HepG2 (cell line): ENCODE results near the gene TIMM17A. TPM values are rescaled to one million over a fixed set of nuclear protein-coding genes. Genes with fewer than 3 reads are reported as not detected.
A peak's percentile ranks its signal among the peaks of the same experiment; 100 is the strongest.

ENCODE experiments used
- ATF1 ChIP-seq: IDR thresholded peaks from 2 replicates; pipeline ENCODE4 v1.6.1; 2016; ENCODE audit warnings: mild to moderate bottlenecking, control low read depth
- CBX1 ChIP-seq: IDR thresholded peaks from one replicate; pipeline ENCODE4 v1.6.1; 2016; ENCODE audit warnings: antibody characterized with exemption, low read depth
- EEA1 ChIP-seq: sonication (generic); formaldehyde crosslinking; IDR thresholded peaks from 2 replicates; pipeline ENCODE4 v1.5.1; 2020; ENCODE audit warnings: mild to moderate bottlenecking, missing genetic modification reagents, borderline replicate concordance
- ELF1 ChIP-seq: sonication (generic); formaldehyde crosslinking; IDR thresholded peaks from 2 replicates; pipeline ENCODE4 v1.4.0; 2020; ENCODE audit warnings: missing genetic modification reagents
- FOXA3 ChIP-seq: IDR thresholded peaks from 2 replicates; pipeline ENCODE4 v1.6.1; 2016; ENCODE audit warnings: missing genetic modification reagents, missing compliant biosample characterization
- FOXC1 ChIP-seq: sonication (generic); formaldehyde crosslinking; IDR thresholded peaks from 2 replicates; pipeline ENCODE4 v1.8.0; 2022; ENCODE audit warnings: mild to moderate bottlenecking, missing genetic modification reagents, borderline replicate concordance
- HINFP ChIP-seq: sonication (generic); formaldehyde crosslinking; IDR thresholded peaks from 2 replicates; pipeline ENCODE4 v1.4.0; 2020; ENCODE audit warnings: low read depth, mild to moderate bottlenecking, missing genetic modification reagents
- HNF4G ChIP-seq, 2 experiments: sonication (generic) in 1 of 2; formaldehyde crosslinking in 1 of 2; IDR thresholded peaks; 2 replicates each; pipeline versions ENCODE4 v1.4.0 to v1.6.1; 2011 to 2020; ENCODE audit warnings: borderline replicate concordance in 2 of 2, low read depth in 2 of 2, mild to moderate bottlenecking in 2 of 2, low read length in 1 of 2, missing genetic modification reagents in 1 of 2, moderate library complexity in 1 of 2
- KAT8 ChIP-seq: IDR thresholded peaks from 2 replicates; pipeline ENCODE4 v1.6.1; 2016; ENCODE audit warnings: missing genetic modification reagents, missing compliant biosample characterization
- KDM2A ChIP-seq: sonication (generic); formaldehyde crosslinking; IDR thresholded peaks from 2 replicates; pipeline ENCODE4 v1.4.0; 2020; ENCODE audit warnings: low read depth, missing genetic modification reagents, borderline replicate concordance
- MTF2 ChIP-seq: sonication (generic); formaldehyde crosslinking; IDR thresholded peaks from 2 replicates; pipeline ENCODE4 v1.5.0; 2020; ENCODE audit warnings: missing genetic modification reagents, borderline replicate concordance
- NRL ChIP-seq: sonication (generic); formaldehyde crosslinking; IDR thresholded peaks from 2 replicates; pipeline ENCODE4 v1.5.0; 2020; ENCODE audit warnings: missing genetic modification reagents, mild to moderate bottlenecking, moderate library complexity, borderline replicate concordance
- POLR2A ChIP-seq, 2 experiments: IDR thresholded peaks; 2 replicates each; pipeline ENCODE4 v1.6.1; 2011; ENCODE audit warnings: low read depth in 2 of 2, low read length in 2 of 2, mild to moderate bottlenecking in 1 of 2, moderate library complexity in 1 of 2; ENCODE audit not compliant: insufficient read depth in 1 of 2
- RFX3 ChIP-seq: IDR thresholded peaks from 2 replicates; pipeline ENCODE4 v1.6.1; 2016; ENCODE audit warnings: missing biosample characterization, missing genetic modification reagents
- SAFB2 ChIP-seq: sonication (generic); formaldehyde crosslinking; IDR thresholded peaks from 2 replicates; pipeline ENCODE4 v1.5.1; 2020; ENCODE audit warnings: missing genetic modification reagents, low read depth, mild to moderate bottlenecking, borderline replicate concordance
- ZBTB20 ChIP-seq: sonication (generic); formaldehyde crosslinking; IDR thresholded peaks from 2 replicates; pipeline ENCODE4 v1.8.1; 2023; ENCODE audit warnings: missing genetic modification reagents, low read depth, mild to moderate bottlenecking, borderline replicate concordance
- ZNF383 ChIP-seq: sonication (generic); formaldehyde crosslinking; IDR thresholded peaks from 2 replicates; pipeline ENCODE4 v1.4.0; 2020; ENCODE audit warnings: missing genetic modification reagents, mild to moderate bottlenecking, borderline replicate concordance
- ZNF691 ChIP-seq: sonication (generic); formaldehyde crosslinking; IDR thresholded peaks from 2 replicates; pipeline ENCODE4 v1.4.0; 2020; ENCODE audit warnings: missing genetic modification reagents, low read depth, mild to moderate bottlenecking, borderline replicate concordance
- ZZZ3 ChIP-seq: sonication (generic); formaldehyde crosslinking; IDR thresholded peaks from 2 replicates; pipeline ENCODE4 v1.4.0; 2020; ENCODE audit warnings: missing genetic modification reagents, mild to moderate bottlenecking, borderline replicate concordance
- polyA plus RNA-seq, 8 experiments: library from polyadenylated mRNA; depleted of rRNA in 3 of 8; stranded (reverse) in 7 of 8; unstranded in 1 of 8; fragments of >200 nt; fragmentation: Illumina TruSeq in 4 of 8; extraction: Trizol in 4 of 8; gene quantifications; 2 replicates each; pipeline versions ENCODE4 v1.2.1 to v1.2.3, GENCODE V29; 2011 to 2016; ENCODE audit warnings: low read depth in 4 of 8, missing spikeins in 1 of 8, mixed read lengths in 1 of 8; ENCODE audit not compliant: insufficient read depth in 1 of 8
- total RNA-seq, 5 experiments: library from RNA; depleted of rRNA; stranded (reverse); fragments of >200 nt; fragmentation: Illumina TruSeq; extraction: Trizol; gene quantifications; 2 replicates each; pipeline ENCODE4 v1.2.3, GENCODE V29; 2016; ENCODE audit warnings: low read depth in 1 of 5
- TF ChIP-seq, protein P1 (sequence below): IDR thresholded peaks from 2 replicates; pipeline ENCODE4 v1.6.1; 2016; ENCODE audit warnings: low read depth, control low read depth
- TF ChIP-seq, protein P2 (sequence below): sonication (generic); formaldehyde crosslinking; IDR thresholded peaks from 2 replicates; pipeline ENCODE4 v1.5.1; 2020; ENCODE audit warnings: missing genetic modification reagents, mild to moderate bottlenecking, borderline replicate concordance
- TF ChIP-seq, protein P3 (sequence below): sonication (generic); formaldehyde crosslinking; IDR thresholded peaks from 2 replicates; pipeline ENCODE4 v1.4.0; 2020; ENCODE audit warnings: missing genetic modification reagents, mild to moderate bottlenecking, borderline replicate concordance

TIMM17A gene
- total and polyA plus RNA-seq, 2 of the 13 experiments (the other 11 are each of a cell fraction or from before 2014, with no cell fraction given), result 50.8 to 97.8 TPM

DNA sequence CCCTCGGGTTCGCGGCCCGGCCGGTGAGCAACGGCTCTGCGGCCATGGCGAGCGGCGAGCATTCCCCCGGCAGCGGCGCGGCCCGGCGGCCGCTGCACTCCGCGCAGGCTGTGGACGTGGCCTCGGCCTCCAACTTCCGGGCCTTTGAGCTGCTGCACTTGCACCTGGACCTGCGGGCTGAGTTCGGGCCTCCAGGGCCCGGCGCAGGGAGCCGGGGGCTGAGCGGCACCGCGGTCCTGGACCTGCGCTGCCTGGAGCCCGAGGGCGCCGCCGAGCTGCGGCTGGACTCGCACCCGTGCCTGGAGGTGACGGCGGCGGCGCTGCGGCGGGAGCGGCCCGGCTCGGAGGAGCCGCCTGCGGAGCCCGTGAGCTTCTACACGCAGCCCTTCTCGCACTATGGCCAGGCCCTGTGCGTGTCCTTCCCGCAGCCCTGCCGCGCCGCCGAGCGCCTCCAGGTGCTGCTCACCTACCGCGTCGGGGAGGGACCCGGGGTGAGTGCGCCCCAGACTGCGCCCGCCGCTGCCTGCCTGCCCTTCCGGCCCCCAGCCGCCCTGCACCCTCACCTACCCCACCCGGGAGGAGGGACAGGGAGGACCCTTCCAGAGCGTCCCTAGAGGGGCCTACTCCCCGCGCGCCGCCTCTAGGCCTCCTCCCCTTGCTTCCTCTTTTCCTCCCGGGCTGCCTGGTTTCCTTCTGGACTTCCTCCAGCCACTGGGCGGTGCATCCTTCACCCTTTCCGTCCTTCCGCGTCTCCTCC, 27.5 kb downstream of the TIMM17A start, which contains the start of gene RNPEP (continued):
- TF ChIP-seq, protein P1, sequence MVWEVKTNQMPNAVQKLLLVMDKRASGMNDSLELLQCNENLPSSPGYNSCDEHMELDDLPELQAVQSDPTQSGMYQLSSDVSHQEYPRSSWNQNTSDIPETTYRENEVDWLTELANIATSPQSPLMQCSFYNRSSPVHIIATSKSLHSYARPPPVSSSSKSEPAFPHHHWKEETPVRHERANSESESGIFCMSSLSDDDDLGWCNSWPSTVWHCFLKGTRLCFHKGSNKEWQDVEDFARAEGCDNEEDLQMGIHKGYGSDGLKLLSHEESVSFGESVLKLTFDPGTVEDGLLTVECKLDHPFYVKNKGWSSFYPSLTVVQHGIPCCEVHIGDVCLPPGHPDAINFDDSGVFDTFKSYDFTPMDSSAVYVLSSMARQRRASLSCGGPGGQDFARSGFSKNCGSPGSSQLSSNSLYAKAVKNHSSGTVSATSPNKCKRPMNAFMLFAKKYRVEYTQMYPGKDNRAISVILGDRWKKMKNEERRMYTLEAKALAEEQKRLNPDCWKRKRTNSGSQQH (CRISPR knock-in tag), result no peak; the same call in 1 of the 2 replicates
- 0 out of 2 replicates have a peak, but pooled peaks have one; percentile 74 for TF ChIP-seq ZNF691
- no peak for TF ChIP-seq FOXA3 (CRISPR knock-in tag)
- TF ChIP-seq MTF2 (CRISPR knock-in tag), result no peak; the same call in 1 of the 2 replicates
- TF ChIP-seq, protein P2, sequence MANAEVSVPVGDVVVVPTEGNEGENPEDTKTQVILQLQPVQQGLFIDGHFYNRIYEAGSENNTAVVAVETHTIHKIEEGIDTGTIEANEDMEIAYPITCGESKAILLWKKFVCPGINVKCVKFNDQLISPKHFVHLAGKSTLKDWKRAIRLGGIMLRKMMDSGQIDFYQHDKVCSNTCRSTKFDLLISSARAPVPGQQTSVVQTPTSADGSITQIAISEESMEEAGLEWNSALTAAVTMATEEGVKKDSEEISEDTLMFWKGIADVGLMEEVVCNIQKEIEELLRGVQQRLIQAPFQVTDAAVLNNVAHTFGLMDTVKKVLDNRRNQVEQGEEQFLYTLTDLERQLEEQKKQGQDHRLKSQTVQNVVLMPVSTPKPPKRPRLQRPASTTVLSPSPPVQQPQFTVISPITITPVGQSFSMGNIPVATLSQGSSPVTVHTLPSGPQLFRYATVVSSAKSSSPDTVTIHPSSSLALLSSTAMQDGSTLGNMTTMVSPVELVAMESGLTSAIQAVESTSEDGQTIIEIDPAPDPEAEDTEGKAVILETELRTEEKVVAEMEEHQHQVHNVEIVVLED, result no peak; the same call in 1 of the 2 replicates
- TF ChIP-seq EEA1 (CRISPR knock-in tag), result 0 out of 2 replicates have a peak, but pooled peaks have one; percentile 35
- TF ChIP-seq RFX3 (CRISPR knock-in tag), result no peak
- TF ChIP-seq NRL (CRISPR knock-in tag), result 0 out of 2 replicates have a peak, but pooled peaks have one; percentile 58
- 0 out of 2 replicates have a peak, but pooled peaks have one; percentile 69 for TF ChIP-seq FOXC1
- TF ChIP-seq HINFP (CRISPR knock-in tag), result peak; percentile 64
- TF ChIP-seq HNF4G (IDR thresholded peaks at IDR 0.05; ENCODE audit: borderline replicate concordance, low read depth, low read length), result no peak
- TF ChIP-seq HNF4G (CRISPR knock-in tag; IDR thresholded peaks at IDR 0.05; ENCODE audit: borderline replicate concordance, low read depth), result 0 out of 2 replicates have a peak, but pooled peaks have one; percentile 29
- peak; percentile 79 for TF ChIP-seq ZBTB20 (CRISPR knock-in tag)
- TF ChIP-seq POLR2A (IDR thresholded peaks at IDR 0.05; ENCODE audit: insufficient read depth in 1 of 2, low read depth in 2 of 2, low read length in 2 of 2), result peak; percentile 78 to 86
- TF ChIP-seq ELF1 (CRISPR knock-in tag), result peak; percentile 66
- peak; percentile 93 for TF ChIP-seq KDM2A (CRISPR knock-in tag)
- TF ChIP-seq ZZZ3 (CRISPR knock-in tag), result no peak
- TF ChIP-seq, protein P3, sequence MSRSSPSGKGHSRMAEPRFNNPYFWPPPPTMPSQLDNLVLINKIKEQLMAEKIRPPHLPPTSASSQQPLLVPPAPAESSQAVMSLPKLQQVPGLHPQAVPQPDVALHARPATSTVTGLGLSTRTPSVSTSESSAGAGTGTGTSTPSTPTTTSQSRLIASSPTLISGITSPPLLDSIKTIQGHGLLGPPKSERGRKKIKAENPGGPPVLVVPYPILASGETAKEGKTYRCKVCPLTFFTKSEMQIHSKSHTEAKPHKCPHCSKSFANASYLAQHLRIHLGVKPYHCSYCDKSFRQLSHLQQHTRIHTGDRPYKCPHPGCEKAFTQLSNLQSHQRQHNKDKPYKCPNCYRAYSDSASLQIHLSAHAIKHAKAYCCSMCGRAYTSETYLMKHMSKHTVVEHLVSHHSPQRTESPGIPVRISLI (CRISPR knock-in tag), result 0 out of 2 replicates have a peak, but pooled peaks have one; percentile 23
- TF ChIP-seq KAT8 (CRISPR knock-in tag), result no peak
- TF ChIP-seq ATF1 (CRISPR knock-in tag), result no peak
- TF ChIP-seq CBX1, result no peak
- TF ChIP-seq SAFB2, result no peak; the same call in 1 of the 2 replicates
- no peak for TF ChIP-seq ZNF383 (CRISPR knock-in tag)
